GM23338 (cell line): Measurements from ENCODE around the gene ITGAL.

Experiments used
- CREB1 ChIP-seq: fragments of 250-450 bp; sonication (Bioruptor Pico); IDR thresholded peaks from 2 replicates; pipeline ENCODE4 v1.5.0; 2020; ENCODE audit warnings: low read depth, mild to moderate bottlenecking, moderate library complexity
- CTCF ChIP-seq, 2 experiments: fragments of 200-600 bp in 1 of 2; sonication (generic) in 1 of 2; conservative IDR thresholded peaks; 2 replicates each; pipeline versions ENCODE4 v1.5.1 to v1.6.1; 2016 to 2017; ENCODE audit warnings: antibody characterized with exemption in 2 of 2, low read depth in 2 of 2, mild to moderate bottlenecking in 2 of 2, moderate library complexity in 1 of 2
- ETS1 ChIP-seq: IDR thresholded peaks from 2 replicates; pipeline ENCODE4 v1.6.1; 2016; ENCODE audit warnings: antibody characterized with exemption
- EZH2 ChIP-seq: fragments of 200-600 bp; sonication (generic); IDR thresholded peaks from one replicate; pipeline ENCODE4 v1.8.0; 2017; ENCODE audit warnings: antibody characterized with exemption, mild to moderate bottlenecking, low read depth; ENCODE audit not compliant: unreplicated experiment
- EZH2phosphoT487 ChIP-seq: fragments of 200-600 bp; sonication (generic); IDR thresholded peaks from one replicate; pipeline ENCODE4 v1.8.1; 2018; ENCODE audit warnings: antibody characterized with exemption; ENCODE audit not compliant: unreplicated experiment
- JUNB ChIP-seq: IDR thresholded peaks from one replicate; pipeline ENCODE4 v1.6.1; 2016; ENCODE audit warnings: antibody characterized with exemption; ENCODE audit not compliant: unreplicated experiment
- NANOG ChIP-seq: IDR thresholded peaks from 2 replicates; pipeline ENCODE4 v1.6.1; 2016; ENCODE audit warnings: antibody characterized with exemption, borderline replicate concordance
- POLR2AphosphoS5 ChIP-seq: IDR thresholded peaks from 2 replicates; pipeline ENCODE4 v1.6.1; 2016; ENCODE audit warnings: antibody characterized with exemption, low read depth
- ZNF114 ChIP-seq: fragments of 250-450 bp; sonication (Bioruptor Pico); IDR thresholded peaks from 2 replicates; pipeline ENCODE4 v1.5.0; 2020; ENCODE audit warnings: mild to moderate bottlenecking, moderate library complexity
- TF ChIP-seq, protein P1 (sequence below): IDR thresholded peaks from one replicate; pipeline ENCODE4 v1.6.1; 2018; ENCODE audit warnings: antibody characterized with exemption; ENCODE audit not compliant: unreplicated experiment
- TF ChIP-seq, protein P2 (sequence below): fragments of 250-450 bp; sonication (Bioruptor Pico); IDR thresholded peaks from 2 replicates; pipeline ENCODE4 v1.5.0; 2020; ENCODE audit warnings: mild to moderate bottlenecking, moderate library complexity

GRCh38 chr16:30569746-30570635, 97.4 kb downstream of the ITGAL start:
- TF ChIP-seq CTCF (conservative IDR thresholded peaks at IDR 0.05; ENCODE audit: low read depth in 2 of 2) (no peak), POLR2AphosphoS5 (no peak), JUNB (no peak), EZH2phosphoT487 (no peak), EZH2 (no peak), CREB1 (CRISPR knock-in tag) (no peak), NANOG (no peak), ZNF114 (CRISPR knock-in tag) (no peak), ETS1 (no peak)
- TF ChIP-seq, protein P1, sequence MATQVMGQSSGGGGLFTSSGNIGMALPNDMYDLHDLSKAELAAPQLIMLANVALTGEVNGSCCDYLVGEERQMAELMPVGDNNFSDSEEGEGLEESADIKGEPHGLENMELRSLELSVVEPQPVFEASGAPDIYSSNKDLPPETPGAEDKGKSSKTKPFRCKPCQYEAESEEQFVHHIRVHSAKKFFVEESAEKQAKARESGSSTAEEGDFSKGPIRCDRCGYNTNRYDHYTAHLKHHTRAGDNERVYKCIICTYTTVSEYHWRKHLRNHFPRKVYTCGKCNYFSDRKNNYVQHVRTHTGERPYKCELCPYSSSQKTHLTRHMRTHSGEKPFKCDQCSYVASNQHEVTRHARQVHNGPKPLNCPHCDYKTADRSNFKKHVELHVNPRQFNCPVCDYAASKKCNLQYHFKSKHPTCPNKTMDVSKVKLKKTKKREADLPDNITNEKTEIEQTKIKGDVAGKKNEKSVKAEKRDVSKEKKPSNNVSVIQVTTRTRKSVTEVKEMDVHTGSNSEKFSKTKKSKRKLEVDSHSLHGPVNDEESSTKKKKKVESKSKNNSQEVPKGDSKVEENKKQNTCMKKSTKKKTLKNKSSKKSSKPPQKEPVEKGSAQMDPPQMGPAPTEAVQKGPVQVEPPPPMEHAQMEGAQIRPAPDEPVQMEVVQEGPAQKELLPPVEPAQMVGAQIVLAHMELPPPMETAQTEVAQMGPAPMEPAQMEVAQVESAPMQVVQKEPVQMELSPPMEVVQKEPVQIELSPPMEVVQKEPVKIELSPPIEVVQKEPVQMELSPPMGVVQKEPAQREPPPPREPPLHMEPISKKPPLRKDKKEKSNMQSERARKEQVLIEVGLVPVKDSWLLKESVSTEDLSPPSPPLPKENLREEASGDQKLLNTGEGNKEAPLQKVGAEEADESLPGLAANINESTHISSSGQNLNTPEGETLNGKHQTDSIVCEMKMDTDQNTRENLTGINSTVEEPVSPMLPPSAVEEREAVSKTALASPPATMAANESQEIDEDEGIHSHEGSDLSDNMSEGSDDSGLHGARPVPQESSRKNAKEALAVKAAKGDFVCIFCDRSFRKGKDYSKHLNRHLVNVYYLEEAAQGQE = no peak
- TF ChIP-seq, protein P2, sequence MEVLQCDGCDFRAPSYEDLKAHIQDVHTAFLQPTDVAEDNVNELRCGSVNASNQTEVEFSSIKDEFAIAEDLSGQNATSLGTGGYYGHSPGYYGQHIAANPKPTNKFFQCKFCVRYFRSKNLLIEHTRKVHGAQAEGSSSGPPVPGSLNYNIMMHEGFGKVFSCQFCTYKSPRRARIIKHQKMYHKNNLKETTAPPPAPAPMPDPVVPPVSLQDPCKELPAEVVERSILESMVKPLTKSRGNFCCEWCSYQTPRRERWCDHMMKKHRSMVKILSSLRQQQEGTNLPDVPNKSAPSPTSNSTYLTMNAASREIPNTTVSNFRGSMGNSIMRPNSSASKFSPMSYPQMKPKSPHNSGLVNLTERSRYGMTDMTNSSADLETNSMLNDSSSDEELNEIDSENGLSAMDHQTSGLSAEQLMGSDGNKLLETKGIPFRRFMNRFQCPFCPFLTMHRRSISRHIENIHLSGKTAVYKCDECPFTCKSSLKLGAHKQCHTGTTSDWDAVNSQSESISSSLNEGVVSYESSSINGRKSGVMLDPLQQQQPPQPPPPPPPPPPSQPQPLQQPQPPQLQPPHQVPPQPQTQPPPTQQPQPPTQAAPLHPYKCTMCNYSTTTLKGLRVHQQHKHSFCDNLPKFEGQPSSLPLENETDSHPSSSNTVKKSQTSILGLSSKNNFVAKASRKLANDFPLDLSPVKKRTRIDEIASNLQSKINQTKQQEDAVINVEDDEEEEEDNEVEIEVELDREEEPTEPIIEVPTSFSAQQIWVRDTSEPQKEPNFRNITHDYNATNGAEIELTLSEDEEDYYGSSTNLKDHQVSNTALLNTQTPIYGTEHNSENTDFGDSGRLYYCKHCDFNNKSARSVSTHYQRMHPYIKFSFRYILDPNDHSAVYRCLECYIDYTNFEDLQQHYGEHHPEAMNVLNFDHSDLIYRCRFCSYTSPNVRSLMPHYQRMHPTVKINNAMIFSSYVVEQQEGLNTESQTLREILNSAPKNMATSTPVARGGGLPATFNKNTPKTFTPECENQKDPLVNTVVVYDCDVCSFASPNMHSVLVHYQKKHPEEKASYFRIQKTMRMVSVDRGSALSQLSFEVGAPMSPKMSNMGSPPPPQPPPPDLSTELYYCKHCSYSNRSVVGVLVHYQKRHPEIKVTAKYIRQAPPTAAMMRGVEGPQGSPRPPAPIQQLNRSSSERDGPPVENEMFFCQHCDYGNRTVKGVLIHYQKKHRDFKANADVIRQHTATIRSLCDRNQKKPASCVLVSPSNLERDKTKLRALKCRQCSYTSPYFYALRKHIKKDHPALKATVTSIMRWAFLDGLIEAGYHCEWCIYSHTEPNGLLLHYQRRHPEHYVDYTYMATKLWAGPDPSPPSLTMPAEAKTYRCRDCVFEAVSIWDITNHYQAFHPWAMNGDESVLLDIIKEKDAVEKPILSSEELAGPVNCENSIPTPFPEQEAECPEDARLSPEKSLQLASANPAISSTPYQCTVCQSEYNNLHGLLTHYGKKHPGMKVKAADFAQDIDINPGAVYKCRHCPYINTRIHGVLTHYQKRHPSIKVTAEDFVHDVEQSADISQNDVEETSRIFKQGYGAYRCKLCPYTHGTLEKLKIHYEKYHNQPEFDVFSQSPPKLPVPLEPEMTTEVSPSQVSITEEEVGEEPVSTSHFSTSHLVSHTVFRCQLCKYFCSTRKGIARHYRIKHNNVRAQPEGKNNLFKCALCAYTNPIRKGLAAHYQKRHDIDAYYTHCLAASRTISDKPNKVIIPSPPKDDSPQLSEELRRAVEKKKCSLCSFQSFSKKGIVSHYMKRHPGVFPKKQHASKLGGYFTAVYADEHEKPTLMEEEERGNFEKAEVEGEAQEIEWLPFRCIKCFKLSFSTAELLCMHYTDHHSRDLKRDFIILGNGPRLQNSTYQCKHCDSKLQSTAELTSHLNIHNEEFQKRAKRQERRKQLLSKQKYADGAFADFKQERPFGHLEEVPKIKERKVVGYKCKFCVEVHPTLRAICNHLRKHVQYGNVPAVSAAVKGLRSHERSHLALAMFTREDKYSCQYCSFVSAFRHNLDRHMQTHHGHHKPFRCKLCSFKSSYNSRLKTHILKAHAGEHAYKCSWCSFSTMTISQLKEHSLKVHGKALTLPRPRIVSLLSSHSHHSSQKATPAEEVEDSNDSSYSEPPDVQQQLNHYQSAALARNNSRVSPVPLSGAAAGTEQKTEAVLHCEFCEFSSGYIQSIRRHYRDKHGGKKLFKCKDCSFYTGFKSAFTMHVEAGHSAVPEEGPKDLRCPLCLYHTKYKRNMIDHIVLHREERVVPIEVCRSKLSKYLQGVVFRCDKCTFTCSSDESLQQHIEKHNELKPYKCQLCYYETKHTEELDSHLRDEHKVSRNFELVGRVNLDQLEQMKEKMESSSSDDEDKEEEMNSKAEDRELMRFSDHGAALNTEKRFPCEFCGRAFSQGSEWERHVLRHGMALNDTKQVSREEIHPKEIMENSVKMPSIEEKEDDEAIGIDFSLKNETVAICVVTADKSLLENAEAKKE (CRISPR knock-in tag) = no peak
